NCI-H510A (cell line): ENCODE measurements around the gene HIVEP3.

Source experiments
- DNase-seq: peaks from one replicate; lab custom pipeline; 2025; lab: John Stamatoyannopoulos, UW

Gene HIVEP3

DNA sequence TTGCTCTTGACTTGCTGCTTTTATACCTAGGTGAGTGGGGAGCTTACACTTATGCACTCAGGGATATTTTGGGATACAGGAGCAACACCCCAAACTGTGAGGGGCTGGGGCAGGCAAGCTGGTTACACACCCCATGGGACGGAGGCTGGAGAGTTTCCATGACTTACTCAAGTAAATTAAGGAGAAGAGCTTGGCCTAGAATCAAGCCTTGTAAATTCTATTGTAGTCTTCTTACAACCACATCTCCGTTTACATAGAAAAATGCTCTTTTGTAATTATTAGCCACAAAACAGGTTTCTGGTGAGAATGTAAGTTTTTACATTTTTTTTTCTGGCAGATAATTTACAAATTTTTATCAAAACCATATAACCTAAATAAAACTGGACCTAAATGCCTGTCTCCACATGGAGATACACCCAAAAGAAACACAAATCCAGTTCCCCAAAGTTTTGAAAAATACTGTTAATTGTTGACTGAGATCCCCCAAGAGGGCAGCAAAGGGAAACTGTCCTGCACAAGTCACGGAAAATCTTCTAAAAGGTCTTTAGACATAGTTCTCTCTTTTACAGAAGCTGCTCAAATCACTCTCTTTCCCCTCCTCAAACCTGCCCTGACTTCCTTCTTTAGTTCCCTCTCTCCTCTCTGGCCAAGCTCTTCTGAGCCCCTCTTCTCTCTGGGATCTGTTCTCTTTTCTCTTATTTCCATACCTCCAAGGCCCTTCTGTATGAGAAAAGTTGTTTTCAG, 134.0 kb downstream of the HIVEP3 start:
- no peak for DNase-seq

DNA sequence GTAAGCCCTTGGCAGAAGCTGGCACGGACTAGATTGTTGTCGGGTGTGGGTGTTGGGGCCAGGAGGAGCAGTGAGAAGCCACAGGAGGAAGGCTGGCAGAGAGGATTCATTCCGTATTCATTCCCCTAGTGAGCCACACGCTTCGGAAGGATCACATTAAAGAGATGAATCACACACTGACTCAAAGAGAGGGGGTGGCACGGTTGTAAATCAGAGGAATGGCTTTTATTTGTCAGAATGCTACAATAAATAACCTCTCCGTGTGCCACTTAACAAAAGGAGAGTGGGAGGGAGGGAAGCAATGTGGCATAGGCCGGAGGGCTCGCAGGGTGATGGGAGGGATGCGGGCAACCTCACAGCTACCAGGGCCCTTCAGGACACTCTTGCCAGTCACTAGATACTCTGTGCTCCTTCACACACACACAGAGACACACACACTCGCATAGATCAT, 135.5 kb downstream of the HIVEP3 start:
- no peak for DNase-seq

GRCh38 chr1:41780916-41781315, 137.8 kb downstream of the HIVEP3 start:
- no peak for DNase-seq

- DNase-seq: no peak
These were observed 138.4 kb downstream of the HIVEP3 start for GRCh38 chr1:41780322-41780721.

DNA sequence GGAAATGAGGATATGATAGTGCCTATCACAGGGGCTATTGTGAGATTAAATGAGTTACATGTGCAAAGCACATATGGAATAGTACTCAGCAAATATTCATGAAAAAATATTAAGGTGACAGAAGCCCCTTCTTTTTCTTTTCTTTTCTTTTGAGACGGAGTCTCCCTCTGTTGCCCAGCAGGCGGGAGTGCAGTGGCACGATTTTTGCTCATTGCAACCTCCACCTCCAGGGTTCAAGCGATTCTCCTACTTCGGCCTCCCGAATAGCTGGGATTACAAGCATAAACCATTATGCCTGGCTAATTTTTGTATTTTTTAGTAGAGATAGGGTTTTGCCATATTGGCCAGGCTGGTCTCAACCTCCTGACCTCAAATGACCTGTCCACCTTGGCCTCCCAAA, 139.4 kb downstream of the HIVEP3 start:
- no peak for DNase-seq

GRCh38 chr1:41777695-41778094, 141.0 kb downstream of the HIVEP3 start:
- no peak for DNase-seq

DNA sequence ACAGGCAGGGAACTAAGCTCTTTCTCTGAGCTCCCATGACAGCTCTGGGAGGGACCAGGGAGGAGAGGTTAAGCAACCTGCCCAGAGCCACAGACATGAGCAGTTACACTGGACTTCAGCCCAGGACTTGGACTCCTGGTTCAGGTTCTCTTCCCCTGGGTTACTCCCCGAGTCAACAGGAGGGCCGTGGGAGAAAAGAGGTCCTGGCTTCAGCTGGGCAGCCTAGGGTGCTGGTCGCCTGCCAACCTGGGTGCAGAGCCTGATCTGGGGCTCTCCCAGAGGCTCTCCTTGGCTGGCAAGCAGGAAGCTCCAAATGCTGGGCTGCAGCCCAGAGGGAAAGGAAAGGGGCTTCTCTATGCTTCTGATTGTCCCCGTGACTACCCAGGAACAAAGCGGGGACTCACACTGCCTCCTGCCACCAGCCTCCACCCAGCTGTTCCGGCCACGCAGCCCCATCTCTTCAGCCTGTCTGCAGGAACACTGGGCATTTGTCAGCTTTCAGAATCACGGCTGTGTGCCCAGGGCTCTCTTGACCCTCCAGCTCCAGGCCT, 141.8 kb downstream of the HIVEP3 start:
- no peak for DNase-seq

- no peak for DNase-seq
These were observed 142.7 kb downstream of the HIVEP3 start for GRCh38 chr1:41775956-41776585.

DNA sequence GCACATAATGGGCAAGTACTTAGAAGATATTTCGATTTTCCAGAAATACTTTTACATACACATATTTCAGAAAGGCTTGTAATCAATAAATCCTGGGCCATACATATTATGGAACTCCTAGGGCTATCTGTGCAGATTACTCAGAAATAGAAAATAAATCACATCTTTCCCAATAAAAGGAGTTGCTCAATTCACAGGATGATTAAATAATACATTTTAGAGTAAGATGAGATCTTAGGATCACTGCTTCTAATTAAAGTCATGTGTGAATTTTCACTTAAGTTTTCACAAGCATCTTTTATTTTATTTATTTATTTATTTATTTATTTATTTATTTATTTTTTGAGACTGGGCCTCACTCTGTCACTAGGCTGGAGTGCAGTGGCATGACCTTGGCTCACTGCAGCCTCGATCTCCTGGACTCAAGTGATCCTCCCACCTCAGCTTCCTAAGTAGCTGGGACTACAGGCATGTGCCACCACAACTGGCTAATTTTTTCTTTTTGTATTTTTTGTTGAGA, 144.2 kb downstream of the HIVEP3 start:
- DNase-seq: no peak

DNA sequence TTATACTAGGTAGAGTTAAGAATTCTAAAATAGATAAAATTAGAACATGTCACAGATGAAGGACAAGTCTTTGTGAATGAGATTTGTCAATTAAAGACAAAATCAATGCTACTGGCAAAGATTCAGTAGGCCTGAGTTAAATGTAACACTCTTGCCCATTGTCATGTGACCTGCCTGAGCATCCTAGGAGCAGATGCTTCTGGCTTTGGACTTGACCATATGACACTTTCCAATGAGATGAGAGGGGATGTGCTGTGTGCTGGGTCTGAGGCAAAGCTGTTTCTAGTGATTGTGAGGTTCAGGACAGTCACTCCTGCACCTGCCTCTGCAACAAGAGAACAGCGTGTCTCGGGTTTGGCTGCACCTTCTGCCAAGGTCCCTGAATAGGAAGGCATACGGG, 144.9 kb downstream of the HIVEP3 start:
- DNase-seq: no peak

GRCh38 chr1:41773144-41773591, 145.6 kb downstream of the HIVEP3 start:
- DNase-seq: no peak

DNA sequence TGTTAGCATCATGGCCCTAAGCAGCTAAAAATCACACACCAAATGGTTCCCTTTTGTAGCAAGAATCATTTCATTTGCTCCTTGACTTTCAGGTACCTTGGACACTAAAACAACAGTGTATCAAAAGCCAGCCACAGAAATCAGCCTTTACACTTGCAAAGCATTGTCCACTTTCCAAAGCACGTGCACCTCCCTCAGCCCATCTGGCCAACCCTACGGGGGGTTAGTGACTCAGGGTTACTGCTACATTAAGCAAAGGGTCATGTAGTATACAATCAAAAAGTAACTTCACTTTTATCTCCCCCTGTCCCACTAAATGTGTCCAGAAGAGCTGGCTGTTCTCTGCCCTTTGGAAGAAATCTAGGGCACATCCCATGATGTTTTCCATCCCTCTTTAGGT, 149.7 kb downstream of the HIVEP3 start:
- no peak for DNase-seq

DNA sequence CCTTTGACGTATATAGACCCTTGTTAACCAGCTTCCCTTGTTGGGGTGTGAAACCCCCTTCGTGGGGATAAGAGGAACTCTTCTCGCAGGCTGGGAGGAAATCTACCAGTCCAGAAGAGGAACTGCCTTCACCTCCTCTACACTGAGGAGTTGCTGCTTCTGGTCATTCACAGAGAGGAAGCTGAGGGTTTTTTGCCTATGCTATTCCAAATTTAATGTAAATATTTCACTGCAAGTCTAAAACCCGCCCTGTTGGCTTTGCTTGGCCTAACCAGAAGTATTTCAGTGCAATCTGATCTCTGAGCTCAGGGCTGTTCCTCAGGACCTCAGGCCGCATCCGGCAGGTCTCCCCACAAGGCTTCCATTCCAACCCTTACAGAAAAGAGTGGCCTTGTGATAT, 150.1 kb downstream of the HIVEP3 start:
- no peak for DNase-seq

DNA sequence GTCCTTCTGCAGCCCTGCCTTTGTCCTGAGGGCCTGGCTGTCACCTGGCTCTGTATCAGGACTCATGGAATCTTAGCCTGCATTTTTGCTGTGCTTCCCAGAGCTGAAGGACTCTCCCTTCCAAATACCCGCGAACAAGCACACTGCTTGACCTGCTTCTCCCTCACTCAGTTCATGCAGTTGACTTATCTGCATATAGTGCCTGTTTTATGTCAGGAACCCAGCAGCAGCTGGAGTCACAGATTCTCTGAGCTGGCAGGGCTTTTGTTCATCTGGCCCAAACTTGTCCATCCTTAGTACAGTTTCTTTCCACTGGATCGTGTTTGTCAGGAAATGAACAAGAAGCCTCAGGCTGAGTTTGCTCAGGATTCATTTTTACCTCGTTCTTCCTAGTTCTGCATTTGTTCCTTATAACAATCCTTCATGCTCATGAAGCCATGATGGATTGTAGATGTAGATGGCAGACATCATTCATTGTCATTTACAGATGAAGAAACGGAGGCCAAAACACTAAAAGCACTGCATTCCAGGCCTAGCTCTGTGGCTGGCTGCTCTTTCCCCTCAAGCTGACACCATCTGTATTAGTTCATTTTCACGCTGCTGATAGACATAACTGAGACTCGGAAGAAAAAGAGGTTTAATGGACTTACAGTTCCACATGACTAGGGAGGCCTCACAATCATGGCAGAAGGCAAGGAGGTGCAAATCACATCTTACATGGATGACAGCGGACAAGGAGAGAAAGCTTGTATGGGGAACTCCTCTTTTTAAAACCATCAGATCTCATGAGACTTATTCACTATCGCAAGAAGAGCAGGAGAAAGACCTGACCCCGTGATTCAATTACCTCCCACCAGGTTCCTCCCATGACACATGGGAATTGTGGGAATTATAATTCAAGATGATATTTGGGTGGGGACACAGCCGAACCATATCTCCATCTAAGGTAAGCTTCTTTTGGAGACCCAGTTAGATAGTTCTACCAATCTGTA, 150.9 kb downstream of the HIVEP3 start:
- DNase-seq: no peak

GRCh38 chr1:41766546-41766945, 152.2 kb downstream of the HIVEP3 start:
- no peak for DNase-seq

DNA sequence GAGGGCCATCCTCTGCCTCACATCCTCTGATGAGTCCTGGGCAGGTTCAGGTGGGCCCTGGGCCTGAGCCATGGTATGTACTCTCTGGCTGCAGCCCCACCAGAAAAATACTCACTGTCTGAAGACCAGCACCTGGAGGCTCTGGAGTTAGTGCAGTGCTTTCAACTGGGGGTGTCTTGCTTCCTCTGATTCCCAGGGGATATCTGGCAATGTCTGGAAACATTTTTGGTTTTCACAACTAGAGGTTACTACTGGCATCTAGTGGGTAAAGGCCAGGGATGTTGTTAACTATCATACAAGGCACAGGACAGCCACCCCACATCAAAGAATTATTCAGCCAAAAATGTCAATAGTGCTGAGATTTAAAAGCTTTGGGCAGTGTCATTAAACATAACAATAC, 152.7 kb downstream of the HIVEP3 start:
- DNase-seq: no peak

GRCh38 chr1:41765152-41765551, 153.6 kb downstream of the HIVEP3 start:
- DNase-seq: no peak

GRCh38 chr1:41764656-41765055, 154.1 kb downstream of the HIVEP3 start:
- no peak for DNase-seq

DNA sequence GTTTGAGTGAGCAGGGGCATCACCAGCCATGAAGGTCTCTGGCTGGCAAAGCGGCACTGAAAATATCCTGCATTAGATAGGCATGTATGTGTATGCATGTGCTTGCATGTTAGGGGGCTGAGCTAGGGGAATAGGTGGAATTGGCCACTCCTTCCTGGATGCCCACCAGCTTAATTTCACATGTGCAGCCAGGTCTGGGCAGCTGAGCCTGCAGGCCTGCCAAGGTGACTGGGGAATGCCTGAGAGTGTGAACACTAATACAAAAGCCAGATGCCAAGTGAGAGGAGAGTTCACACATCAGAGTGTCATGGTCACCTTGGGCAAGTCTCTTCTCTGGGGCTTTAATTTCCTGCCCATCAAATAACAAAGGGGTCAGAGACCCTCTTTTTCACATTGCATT, 155.9 kb downstream of the HIVEP3 start:
- no peak for DNase-seq

DNA sequence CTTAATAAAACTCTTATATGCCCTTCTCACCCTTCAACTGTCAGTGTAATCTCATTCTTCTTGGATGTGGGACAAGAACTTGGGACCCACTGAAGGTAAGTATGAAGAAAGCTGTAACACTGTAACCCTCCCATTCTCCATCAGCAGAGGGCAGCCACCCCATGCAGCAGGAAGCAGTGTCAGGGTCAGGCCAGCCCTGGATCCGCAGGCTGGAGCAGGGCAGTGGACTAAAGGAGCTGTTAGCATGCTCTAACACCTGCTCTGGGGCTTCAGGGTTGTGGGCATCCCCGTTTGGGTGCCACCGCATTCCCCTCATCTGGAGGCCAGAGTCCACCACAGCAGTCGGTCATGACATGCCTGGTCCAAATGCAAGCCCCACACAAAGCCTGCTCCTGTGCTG, 156.5 kb downstream of the HIVEP3 start:
- DNase-seq: no peak

DNA sequence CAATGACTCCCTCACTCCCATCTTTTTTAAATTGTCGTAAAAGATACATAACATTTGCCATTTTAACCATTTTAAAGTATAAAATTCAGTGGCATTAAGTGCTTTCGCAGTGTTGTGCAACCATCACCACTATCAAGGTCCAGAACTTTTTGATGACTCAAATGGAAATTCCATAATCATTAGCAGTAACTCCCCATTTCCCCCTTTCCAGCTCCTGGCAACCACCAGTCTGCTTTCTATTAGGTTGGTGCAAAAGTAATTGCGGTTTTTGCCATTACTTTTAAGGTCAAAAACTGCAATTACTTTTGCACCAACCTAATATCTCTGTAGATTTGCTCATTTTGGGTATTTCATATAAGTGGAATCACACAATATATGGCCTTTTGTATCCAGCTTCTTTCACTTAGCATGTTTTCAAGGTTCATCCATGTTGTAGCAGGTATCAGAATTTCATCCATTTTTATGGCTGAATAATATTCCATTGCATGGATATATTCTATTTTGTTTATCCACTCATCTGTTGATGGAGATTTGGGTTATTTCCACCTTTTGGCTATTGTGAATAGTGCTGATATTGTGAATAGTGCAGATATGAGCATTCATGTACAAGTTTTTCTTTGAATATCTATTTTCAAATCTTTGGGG, 159.7 kb downstream of the HIVEP3 start:
- no peak for DNase-seq
